Measurements from ENCODE around the gene CUL9.

Gene CUL9

DNA sequence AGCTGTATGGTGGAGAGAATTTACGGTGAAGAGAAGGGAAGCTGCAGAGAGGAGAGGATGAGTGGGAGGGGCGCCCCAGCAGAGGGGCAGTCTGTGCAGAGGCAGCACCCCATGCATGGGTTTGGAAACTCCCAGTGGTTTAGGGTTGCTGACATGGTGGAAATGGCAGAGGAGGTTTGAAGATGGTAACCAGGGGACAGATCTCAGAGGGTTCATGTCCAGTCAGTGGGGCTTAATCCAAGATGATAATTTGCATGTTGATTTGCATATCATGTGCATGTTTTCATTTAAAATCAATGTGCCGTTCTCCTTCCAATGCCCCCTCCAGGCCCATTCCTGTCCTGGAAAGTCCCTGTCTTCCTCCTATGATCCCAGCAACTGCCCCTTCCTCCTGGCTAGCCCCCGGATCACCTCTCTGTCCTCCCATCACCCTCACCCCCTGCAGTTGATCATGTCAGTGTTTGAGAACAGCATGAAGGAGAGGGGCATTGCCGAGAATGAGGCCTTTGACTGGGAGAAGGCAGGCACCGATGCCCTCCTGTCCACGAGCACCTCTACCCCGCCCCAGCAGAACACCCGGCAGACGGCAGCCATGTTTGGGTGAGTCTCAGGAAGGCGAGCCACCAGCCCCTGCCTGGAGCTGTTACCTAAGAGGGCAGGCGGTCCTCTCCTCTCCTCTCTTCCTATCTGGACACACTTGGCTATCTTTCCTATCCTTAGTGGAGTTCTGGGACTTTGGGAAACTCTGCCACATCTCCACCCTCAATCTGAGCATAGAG lies 75.6 kb downstream of the CUL9 start:
- Histone ChIP-seq H3K27ac (ENCODE audit: low read depth, low read length) (no peak overlapping the region), H3K4me3 (ENCODE audit: low read depth, low read length) (no peak overlapping the region), H3K36me3 (ENCODE audit: control insufficient read depth, insufficient read depth, low read length) (no peaks in the 10 kb centered on the region), H3K9ac (ENCODE audit: low read depth, low read length) (no peak overlapping the region), H3K9me3 (ENCODE audit: control insufficient read depth, insufficient read depth, low read length) (no peaks in the 10 kb centered on the region), H3K27me3 (ENCODE audit: control insufficient read depth, insufficient read depth, low read length) (no peaks in the 10 kb centered on the region), H3K4me1 (ENCODE audit: control insufficient read depth, insufficient read depth, low read length) (no peaks in the 10 kb centered on the region)

DNA sequence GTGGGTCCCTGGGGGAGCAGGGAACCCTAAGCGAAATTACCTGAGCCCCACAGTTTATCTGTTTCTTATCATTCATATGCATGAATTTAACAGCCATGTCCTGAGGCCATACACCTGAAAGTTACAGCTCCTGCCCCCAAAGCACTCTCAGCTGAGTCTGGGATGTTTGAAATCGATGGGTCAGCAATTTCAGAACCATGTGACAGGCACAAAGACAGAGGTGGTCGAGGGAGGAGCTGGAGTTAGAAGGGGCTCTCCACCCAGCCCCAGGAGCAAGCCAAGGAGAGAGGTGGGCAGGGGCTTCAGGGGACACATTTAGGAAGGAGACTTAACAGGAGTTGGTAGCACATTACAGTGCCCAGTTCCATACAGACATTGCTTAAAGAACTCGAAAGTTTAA lies 76.2 kb downstream of the CUL9 start:
- Histone ChIP-seq H3K9ac (ENCODE audit: low read depth, low read length) (no peak overlapping the region), H3K36me3 (ENCODE audit: control insufficient read depth, insufficient read depth, low read length) (no peaks in the 10 kb centered on the region), H3K4me1 (ENCODE audit: control insufficient read depth, insufficient read depth, low read length) (no peaks in the 10 kb centered on the region), H3K27me3 (ENCODE audit: control insufficient read depth, insufficient read depth, low read length) (no peaks in the 10 kb centered on the region), H3K27ac (ENCODE audit: low read depth, low read length) (no peak overlapping the region), H3K4me3 (ENCODE audit: low read depth, low read length) (no peak overlapping the region), H3K9me3 (ENCODE audit: control insufficient read depth, insufficient read depth, low read length) (no peaks in the 10 kb centered on the region)

DNA sequence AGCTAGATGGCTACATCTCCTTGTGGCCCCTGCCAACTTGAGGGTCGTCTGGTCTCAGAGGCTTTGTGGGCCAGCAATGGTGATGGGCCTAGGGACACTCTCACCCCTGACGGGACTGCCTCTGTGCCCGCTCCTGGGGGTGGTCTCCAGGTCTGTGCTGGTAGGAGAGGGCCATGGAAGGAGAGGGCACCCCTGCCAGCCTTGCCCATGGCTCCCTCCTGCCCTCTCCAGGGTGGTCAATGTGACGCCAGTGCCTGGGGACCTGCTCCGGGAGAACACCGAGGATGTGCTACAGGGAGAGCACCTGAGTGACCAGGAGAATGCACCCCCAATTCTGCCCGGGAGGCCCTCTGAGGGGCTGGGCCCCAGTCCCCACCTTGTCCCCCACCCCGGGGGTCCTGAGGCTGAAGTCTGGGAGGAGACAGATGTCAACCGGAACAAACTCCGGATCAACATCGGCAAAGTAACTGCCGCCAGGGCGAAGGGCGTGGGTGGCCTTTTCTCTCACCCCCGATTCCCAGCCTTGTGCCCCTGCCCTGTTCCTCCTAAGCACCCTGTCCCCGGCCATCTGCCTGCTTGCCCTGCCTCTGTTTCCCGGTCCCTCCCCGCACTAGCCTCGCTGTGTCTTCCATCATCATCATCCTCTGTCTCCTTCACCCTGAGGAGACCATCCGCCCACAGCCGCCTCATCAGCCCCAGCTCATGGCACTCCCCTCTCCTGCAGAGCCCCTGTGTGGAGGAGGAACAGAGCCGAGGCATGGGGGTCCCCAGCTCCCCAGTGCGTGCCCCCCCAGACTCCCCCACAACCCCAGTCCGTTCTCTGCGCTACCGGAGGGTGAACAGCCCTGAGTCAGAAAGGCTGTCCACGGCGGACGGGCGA lies 77.1 kb downstream of the CUL9 start:
- no peaks in the 10 kb centered on the region for H3K27me3 ChIP-seq (ENCODE audit: control insufficient read depth, insufficient read depth, low read length)
- no peaks in the 10 kb centered on the region for H3K9me3 ChIP-seq (ENCODE audit: control insufficient read depth, insufficient read depth, low read length)
- no peaks in the 10 kb centered on the region for H3K36me3 ChIP-seq (ENCODE audit: control insufficient read depth, insufficient read depth, low read length)
- no peak overlapping the region for H3K27ac ChIP-seq (ENCODE audit: low read depth, low read length)
- no peak overlapping the region for H3K4me3 ChIP-seq (ENCODE audit: low read depth, low read length)
- no peak overlapping the region for H3K9ac ChIP-seq (ENCODE audit: low read depth, low read length)
- no peaks in the 10 kb centered on the region for H3K4me1 ChIP-seq (ENCODE audit: control insufficient read depth, insufficient read depth, low read length)

DNA sequence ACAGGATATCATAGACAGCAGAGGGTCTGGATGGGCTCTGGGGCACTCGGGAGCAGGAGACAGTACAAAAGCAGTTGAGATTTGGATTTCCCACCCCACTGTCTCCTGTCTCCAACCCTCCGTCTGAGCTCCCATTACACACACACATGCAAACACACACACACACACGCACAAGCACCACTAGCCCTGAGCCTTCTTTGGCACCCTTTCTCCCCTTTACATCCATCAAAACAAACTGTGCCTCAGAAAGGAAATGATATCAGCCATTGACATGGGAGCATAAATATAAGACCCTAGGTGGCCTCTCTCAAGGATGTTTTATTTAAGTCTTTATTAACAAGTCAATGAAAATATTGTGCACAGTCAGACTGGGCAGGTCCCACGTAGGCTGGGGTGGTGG lies 78.8 kb downstream of the CUL9 start:
- H3K27me3 ChIP-seq (ENCODE audit: control insufficient read depth, insufficient read depth, low read length), result no peaks in the 10 kb centered on the region
- no peaks in the 10 kb centered on the region for H3K9me3 ChIP-seq (ENCODE audit: control insufficient read depth, insufficient read depth, low read length)
- no peak overlapping the region for H3K27ac ChIP-seq (ENCODE audit: low read depth, low read length)
- H3K9ac ChIP-seq (ENCODE audit: low read depth, low read length), result no peak overlapping the region
- H3K36me3 ChIP-seq (ENCODE audit: control insufficient read depth, insufficient read depth, low read length), result no peaks in the 10 kb centered on the region
- no peak overlapping the region for H3K4me3 ChIP-seq (ENCODE audit: low read depth, low read length)
- H3K4me1 ChIP-seq (ENCODE audit: control insufficient read depth, insufficient read depth, low read length), result no peaks in the 10 kb centered on the region

GRCh38 chr6:43261198-43261597 lies 79.2 kb downstream of the CUL9 start:
- Histone ChIP-seq H3K9ac (ENCODE audit: low read depth, low read length) (no peak overlapping the region), H3K4me3 (ENCODE audit: low read depth, low read length) (no peak overlapping the region), H3K9me3 (ENCODE audit: control insufficient read depth, insufficient read depth, low read length) (no peaks in the 10 kb centered on the region), H3K36me3 (ENCODE audit: control insufficient read depth, insufficient read depth, low read length) (no peaks in the 10 kb centered on the region), H3K27ac (ENCODE audit: low read depth, low read length) (no peak overlapping the region), H3K27me3 (ENCODE audit: control insufficient read depth, insufficient read depth, low read length) (no peaks in the 10 kb centered on the region), H3K4me1 (ENCODE audit: control insufficient read depth, insufficient read depth, low read length) (no peaks in the 10 kb centered on the region)

- Histone ChIP-seq H3K4me3 (ENCODE audit: low read depth, low read length) (no peak overlapping the region), H3K9ac (ENCODE audit: low read depth, low read length) (no peak overlapping the region), H3K36me3 (ENCODE audit: control insufficient read depth, insufficient read depth, low read length) (no peaks in the 10 kb centered on the region), H3K9me3 (ENCODE audit: control insufficient read depth, insufficient read depth, low read length) (no peaks in the 10 kb centered on the region), H3K27ac (ENCODE audit: low read depth, low read length) (no peak overlapping the region), H3K27me3 (ENCODE audit: control insufficient read depth, insufficient read depth, low read length) (no peaks in the 10 kb centered on the region), H3K4me1 (ENCODE audit: control insufficient read depth, insufficient read depth, low read length) (peaks cover 3% of the 10 kb centered on the region; the same call in 1 of the 2 replicates)
Measured at GRCh38 chr6:43262000-43262779, 80.2 kb downstream of the CUL9 start.

DNA sequence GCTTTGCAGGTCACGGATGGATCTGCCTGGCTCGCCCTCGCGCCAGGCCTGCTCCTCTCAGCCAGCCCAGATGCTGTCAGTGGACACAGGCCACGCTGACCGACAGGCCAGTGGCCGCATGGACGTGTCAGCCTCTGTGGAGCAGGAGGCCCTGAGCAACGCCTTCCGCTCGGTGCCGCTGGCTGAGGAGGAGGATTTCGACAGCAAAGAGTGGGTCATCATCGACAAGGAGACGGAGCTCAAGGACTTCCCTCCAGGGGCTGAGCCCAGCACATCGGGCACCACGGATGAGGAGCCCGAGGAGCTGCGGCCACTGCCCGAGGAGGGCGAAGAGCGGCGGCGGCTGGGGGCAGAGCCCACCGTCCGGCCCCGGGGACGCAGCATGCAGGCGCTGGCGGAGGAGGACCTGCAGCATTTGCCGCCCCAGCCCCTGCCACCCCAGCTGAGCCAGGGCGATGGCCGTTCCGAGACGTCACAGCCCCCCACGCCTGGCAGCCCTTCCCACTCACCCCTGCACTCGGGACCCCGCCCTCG lies 80.9 kb downstream of the CUL9 start:
- no peak overlapping the region for H3K4me3 ChIP-seq (ENCODE audit: low read depth, low read length)
- no peaks in the 10 kb centered on the region for H3K9me3 ChIP-seq (ENCODE audit: control insufficient read depth, insufficient read depth, low read length)
- H3K27me3 ChIP-seq (ENCODE audit: control insufficient read depth, insufficient read depth, low read length), result peaks cover 3% of the 10 kb centered on the region
- H3K9ac ChIP-seq (ENCODE audit: low read depth, low read length), result no peak overlapping the region
- no peak overlapping the region for H3K27ac ChIP-seq (ENCODE audit: low read depth, low read length)
- peaks cover 10% of the 10 kb centered on the region for H3K4me1 ChIP-seq (ENCODE audit: control insufficient read depth, insufficient read depth, low read length)
- no peaks in the 10 kb centered on the region for H3K36me3 ChIP-seq (ENCODE audit: control insufficient read depth, insufficient read depth, low read length)

DNA sequence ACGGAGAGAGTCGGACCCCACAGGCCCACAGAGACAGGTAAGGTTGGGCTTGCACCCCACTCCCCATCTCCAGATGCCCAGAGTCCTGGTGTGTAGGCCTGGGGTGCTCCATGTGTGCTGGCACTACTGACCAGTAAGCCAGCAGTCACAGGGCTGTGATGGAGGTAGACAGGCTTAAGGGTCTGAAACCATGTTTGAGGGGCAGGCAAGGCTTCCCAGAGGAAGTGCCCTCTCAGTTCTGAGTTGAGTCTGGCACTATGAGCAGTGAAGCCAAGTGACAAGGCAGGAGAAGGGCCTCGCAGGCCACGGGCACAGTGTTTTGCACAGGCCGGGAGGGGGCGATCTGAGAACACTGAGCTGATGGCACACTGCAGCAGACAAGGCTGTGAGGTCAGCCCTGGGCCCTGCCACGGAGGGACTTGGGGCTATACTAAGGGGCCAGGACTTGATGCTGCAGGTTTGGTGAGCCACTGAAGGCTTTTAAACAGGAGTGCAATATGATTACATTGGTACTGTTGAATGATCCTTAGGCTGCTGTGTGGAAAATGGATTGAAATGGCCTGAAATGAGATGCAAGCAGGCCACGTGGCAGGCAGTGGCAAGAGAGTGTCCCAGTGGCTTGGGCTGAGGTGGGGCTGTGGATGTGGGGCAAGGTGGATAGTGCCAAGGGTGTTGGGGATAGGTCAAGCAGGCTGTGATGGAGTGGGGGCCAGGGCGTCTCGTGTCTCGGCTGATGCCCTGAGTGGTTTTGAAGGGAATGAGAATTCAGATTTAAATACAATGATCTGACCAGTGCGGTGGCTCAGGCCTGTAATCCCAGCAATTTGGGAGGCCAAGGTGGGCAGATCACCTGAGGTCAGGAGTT lies 81.5 kb downstream of the CUL9 start:
- H3K9me3 ChIP-seq (ENCODE audit: control insufficient read depth, insufficient read depth, low read length), result no peaks in the 10 kb centered on the region
- no peak overlapping the region for H3K9ac ChIP-seq (ENCODE audit: low read depth, low read length)
- no peak overlapping the region for H3K4me3 ChIP-seq (ENCODE audit: low read depth, low read length)
- H3K27me3 ChIP-seq (ENCODE audit: control insufficient read depth, insufficient read depth, low read length), result peaks cover 10% of the 10 kb centered on the region
- peaks cover 12% of the 10 kb centered on the region for H3K4me1 ChIP-seq (ENCODE audit: control insufficient read depth, insufficient read depth, low read length)
- H3K27ac ChIP-seq (ENCODE audit: low read depth, low read length), result no peak overlapping the region
- no peaks in the 10 kb centered on the region for H3K36me3 ChIP-seq (ENCODE audit: control insufficient read depth, insufficient read depth, low read length)

DNA sequence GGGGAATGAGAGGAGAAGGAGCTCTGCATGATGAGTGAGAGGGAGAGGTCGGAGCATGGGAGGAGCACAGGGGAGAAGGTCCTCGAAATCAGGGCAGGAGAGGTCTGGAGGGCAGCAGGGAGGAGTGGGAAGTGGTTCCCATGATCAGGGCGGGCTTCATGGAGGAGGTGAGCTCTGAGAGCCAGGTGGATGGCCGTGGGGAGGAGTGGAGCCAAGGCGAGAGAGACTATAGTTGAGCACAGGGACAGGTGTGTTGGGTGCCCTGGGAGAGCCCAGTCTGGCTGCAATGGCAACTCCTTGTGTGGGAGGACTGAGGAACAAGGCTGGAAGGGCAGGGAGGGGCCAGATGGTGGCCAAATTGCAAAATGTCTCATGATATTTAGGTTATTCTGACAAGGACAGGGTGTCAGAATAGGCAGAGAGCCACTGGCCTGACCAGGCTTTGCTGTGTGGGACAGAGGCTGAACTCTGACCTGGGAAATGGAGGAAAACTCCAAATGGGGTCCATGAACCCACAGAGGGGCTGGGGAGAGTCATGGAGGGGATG lies 82.7 kb downstream of the CUL9 start:
- Histone ChIP-seq H3K9me3 (ENCODE audit: control insufficient read depth, insufficient read depth, low read length) (no peaks in the 10 kb centered on the region), H3K27ac (ENCODE audit: low read depth, low read length) (no peak overlapping the region), H3K4me3 (ENCODE audit: low read depth, low read length) (no peak overlapping the region), H3K9ac (ENCODE audit: low read depth, low read length) (no peak overlapping the region), H3K27me3 (ENCODE audit: control insufficient read depth, insufficient read depth, low read length) (peaks cover 21% of the 10 kb centered on the region), H3K36me3 (ENCODE audit: control insufficient read depth, insufficient read depth, low read length) (no peaks in the 10 kb centered on the region), H3K4me1 (ENCODE audit: control insufficient read depth, insufficient read depth, low read length) (peaks cover 12% of the 10 kb centered on the region)

DNA sequence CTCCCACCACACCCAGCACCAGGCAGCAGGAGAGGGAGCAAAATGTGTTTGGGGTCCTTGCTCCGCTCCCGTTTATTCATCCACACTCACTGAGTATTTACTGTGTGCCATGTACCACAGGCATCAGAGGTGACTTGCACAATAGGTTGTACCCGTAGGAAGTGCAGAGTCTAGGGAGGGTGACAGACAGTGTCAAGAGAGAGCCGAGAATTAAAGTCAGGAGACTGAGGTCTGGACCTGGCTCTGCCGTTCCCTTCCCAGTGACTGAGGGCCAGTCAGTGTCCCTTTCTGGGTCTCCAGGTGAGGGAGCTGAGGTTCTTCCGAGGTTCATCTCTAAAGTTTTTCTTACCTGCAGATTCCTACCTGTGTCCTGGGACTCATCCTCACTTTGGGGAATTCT lies 83.6 kb downstream of the CUL9 start:
- no peak overlapping the region for H3K9ac ChIP-seq (ENCODE audit: low read depth, low read length)
- H3K4me3 ChIP-seq (ENCODE audit: low read depth, low read length), result no peak overlapping the region
- no peak overlapping the region for H3K27ac ChIP-seq (ENCODE audit: low read depth, low read length)
- peaks cover 30% of the 10 kb centered on the region for H3K27me3 ChIP-seq (ENCODE audit: control insufficient read depth, insufficient read depth, low read length)
- H3K36me3 ChIP-seq (ENCODE audit: control insufficient read depth, insufficient read depth, low read length), result no peaks in the 10 kb centered on the region
- no peaks in the 10 kb centered on the region for H3K9me3 ChIP-seq (ENCODE audit: control insufficient read depth, insufficient read depth, low read length)
- peaks cover 13% of the 10 kb centered on the region for H3K4me1 ChIP-seq (ENCODE audit: control insufficient read depth, insufficient read depth, low read length)

All from HUES48 (cell line).